Measurements from ENCODE around the gene MEIS2.

DNA sequence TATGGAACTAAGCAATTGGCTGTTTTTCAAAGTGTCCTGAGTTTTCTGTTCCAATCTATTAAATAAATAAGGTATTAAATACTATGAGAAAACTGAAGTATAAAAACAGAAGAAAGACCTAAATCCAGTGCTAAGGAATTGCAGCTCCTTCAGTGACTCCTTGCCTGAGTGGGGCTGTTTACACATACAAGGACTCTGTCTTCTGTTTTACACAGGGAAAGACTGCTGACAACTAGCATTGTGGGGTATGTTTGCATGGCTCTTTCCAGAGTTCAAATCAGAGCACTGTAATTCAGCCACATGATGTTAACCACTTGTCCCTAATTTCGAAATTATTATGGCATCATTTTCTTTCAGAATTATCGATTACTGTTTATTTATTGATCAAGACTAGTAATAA lies 31.3 kb upstream of the MEIS2 start:
- TF ChIP-seq, protein P1, sequence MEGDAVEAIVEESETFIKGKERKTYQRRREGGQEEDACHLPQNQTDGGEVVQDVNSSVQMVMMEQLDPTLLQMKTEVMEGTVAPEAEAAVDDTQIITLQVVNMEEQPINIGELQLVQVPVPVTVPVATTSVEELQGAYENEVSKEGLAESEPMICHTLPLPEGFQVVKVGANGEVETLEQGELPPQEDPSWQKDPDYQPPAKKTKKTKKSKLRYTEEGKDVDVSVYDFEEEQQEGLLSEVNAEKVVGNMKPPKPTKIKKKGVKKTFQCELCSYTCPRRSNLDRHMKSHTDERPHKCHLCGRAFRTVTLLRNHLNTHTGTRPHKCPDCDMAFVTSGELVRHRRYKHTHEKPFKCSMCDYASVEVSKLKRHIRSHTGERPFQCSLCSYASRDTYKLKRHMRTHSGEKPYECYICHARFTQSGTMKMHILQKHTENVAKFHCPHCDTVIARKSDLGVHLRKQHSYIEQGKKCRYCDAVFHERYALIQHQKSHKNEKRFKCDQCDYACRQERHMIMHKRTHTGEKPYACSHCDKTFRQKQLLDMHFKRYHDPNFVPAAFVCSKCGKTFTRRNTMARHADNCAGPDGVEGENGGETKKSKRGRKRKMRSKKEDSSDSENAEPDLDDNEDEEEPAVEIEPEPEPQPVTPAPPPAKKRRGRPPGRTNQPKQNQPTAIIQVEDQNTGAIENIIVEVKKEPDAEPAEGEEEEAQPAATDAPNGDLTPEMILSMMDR (tag by site-specific recombination; IDR thresholded peaks at IDR 0.05): no peak
- TF ChIP-seq, protein P2, sequence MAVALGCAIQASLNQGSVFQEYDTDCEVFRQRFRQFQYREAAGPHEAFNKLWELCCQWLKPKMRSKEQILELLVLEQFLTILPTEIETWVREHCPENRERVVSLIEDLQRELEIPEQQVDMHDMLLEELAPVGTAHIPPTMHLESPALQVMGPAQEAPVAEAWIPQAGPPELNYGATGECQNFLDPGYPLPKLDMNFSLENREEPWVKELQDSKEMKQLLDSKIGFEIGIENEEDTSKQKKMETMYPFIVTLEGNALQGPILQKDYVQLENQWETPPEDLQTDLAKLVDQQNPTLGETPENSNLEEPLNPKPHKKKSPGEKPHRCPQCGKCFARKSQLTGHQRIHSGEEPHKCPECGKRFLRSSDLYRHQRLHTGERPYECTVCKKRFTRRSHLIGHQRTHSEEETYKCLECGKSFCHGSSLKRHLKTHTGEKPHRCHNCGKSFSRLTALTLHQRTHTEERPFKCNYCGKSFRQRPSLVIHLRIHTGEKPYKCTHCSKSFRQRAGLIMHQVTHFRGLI (tag by site-specific recombination; IDR thresholded peaks at IDR 0.05): no peak
- TF ChIP-seq ZNF350 (tag by site-specific recombination; IDR thresholded peaks at IDR 0.05): no peak

Measured in HEK293 (cell line).